NCI-H1436 treated with DMSO at 0.1 percent for 48 hours (cell line): Measurements from ENCODE around the gene CYP1A2.
"Not testable (repeated sequence)": the region's sequence is repeated elsewhere in the genome, so short reads cannot be mapped to it uniquely, and the experiment has no call there.

Experiments used
- DNase-seq: peaks from one replicate; lab custom pipeline; 2025; lab: John Stamatoyannopoulos, UW

CYP1A2 gene

DNA sequence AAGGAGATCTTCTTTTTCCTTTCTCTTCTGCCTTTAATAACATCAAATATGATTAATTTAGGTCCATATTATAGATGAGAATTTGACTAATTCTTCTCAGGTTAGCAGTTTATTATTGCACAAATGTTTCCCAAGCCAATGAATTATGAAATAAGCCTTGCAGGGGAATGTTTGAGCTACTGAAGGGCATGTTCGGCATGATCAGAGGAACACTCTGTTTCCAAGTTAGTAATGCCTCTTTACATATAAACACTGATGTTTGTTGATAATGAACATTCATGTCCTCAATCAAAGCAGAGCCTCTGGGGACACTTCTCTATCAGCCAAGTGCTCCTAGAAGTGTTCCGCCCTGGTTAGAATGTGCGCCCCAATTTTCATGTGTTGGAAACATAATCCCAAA lies 13.3 kb upstream of the CYP1A2 start:
- no peak for DNase-seq

GRCh38 chr15:74738239-74738638 lies 10.4 kb upstream of the CYP1A2 start:
- DNase-seq, result not testable (repeated sequence)

DNA sequence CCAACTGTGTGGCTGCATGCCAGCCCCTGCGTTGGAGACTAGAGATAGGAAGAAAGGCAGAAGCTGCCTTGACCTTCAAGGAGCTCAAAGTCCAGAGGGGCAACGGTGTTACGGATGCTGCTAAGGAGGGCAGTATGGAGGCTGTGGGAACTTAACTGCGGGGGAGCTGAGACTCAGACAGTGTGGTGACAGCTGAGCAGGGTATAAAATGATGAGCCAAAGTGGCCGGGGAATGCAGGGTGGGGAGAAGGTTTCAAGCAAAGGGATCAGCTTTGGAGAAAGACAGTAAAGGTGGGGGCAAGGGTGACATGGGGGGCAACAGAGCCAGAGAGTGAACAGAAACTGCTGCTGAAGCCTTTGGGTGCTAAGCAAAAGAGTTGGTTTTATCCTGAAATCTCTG lies 6.2 kb upstream of the CYP1A2 start:
- no peak for DNase-seq

DNA sequence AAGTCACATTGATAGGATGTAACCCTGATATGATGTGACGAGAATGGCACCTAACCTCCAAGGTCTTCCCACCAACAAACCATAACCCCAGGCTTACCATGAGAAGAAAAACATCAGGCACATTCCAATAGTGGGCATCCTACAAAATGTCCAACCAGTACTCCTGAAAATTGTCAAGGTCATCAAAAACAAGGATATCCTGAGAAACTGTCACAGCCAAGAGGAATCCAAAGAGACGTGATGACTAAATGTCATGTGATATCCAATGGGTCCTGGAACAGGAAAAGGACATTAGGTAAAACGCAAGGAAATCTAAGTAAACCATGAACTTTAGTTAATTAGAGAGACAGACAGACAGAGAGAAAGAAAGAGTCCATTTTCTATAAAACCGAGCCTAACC lies 2.3 kb upstream of the CYP1A2 start:
- DNase-seq, result no peak

GRCh38 chr15:74749832-74750231 lies 1.2 kb downstream of the CYP1A2 start:
- DNase-seq, result no peak

GRCh38 chr15:74750751-74751150 lies 2.1 kb downstream of the CYP1A2 start:
- DNase-seq, result no peak

DNA sequence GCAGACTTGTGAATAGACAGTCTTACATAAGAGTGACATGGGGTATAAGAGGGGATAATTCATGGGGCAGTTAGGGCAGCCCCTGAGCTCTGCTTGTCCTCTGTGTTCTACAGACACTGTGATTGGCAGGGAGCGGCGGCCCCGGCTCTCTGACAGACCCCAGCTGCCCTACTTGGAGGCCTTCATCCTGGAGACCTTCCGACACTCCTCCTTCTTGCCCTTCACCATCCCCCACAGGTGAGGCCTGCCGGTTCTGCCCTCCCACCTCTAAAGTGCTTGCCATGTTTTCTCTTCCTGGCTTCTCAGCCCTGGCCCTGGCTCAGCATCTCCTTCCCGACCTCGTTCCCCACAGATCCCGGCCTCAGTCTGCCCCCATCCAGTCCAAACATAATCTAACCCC lies 3.4 kb downstream of the CYP1A2 start:
- no peak for DNase-seq

DNA sequence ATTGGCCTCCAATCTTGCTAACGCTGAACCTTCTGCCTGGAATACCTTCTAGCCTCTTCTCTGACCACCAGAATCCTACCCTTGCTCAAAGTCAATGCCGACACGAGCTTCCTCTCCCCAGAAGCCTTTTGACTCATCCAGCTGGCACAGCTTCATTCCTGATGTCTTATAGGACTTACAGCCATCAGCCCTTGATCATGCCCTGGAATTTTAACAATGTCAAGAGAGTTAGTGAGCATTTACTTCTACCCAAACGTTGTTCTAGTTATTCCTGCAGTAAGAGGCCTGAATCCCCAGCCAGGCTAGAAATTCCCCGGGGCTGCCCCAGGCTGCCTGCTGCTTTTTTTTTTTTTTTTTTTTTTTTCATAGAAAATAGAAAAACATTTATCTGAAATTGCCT lies 3.9 kb downstream of the CYP1A2 start:
- DNase-seq, result no peak

DNA sequence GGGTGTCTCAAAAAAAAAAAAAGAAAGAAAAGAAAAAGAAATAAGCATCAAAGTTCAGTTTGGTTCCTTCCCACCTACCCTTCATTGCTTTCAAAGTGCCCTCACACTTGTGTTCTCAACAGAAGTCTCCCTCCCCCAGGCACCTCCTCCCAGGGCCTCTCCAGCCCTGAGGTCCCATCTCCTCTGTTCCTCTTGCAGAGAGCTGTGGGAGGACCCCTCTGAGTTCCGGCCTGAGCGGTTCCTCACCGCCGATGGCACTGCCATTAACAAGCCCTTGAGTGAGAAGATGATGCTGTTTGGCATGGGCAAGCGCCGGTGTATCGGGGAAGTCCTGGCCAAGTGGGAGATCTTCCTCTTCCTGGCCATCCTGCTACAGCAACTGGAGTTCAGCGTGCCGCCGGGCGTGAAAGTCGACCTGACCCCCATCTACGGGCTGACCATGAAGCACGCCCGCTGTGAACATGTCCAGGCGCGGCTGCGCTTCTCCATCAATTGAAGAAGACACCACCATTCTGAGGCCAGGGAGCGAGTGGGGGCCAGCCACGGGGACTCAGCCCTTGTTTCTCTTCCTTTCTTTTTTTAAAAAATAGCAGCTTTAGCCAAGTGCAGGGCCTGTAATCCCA lies 6.1 kb downstream of the CYP1A2 start:
- DNase-seq, result no peak

DNA sequence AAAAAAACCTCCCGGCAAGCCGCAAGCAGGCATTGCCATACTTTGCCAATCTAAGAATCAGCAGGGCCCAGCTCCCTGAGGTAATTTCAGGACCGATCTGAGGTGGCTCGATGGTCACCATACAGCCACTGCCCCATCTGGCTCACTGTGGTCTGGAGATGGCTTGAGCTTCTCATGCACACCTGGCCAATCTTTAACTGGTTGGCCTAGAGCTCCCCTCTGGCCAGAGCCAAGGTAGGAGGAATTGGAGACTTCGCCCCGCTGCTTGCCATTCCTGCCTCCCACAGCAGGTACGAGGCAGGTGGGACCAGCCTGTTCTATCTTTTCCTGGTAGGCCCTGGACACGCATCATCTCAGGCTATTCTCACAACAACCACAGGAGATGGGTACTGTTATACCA lies 10.1 kb downstream of the CYP1A2 start:
- DNase-seq, result no peak

GRCh38 chr15:74762791-74763150 lies 14.1 kb downstream of the CYP1A2 start:
- DNase-seq, result no peak

DNA sequence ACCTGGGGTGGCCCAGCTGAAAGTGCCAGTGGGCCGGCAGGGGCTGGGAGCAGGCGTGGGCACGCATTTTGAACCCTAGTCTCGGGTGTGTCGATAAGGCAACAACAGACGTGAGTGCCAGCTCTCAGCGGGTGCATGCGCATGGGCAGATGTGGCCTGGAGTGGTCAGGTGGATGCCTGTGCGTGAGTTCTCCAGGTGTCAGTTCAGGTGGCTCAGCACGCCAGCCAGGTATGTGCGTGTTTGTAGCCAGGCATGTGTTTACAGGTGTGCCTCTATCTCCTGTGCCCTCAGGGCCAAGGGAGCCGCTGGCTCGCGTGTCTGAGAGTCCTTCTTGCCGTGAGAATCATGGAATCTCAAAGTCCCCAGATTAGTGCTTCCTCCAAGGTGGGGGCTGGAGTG lies 14.8 kb downstream of the CYP1A2 start:
- DNase-seq, result no peak

GRCh38 chr15:74767167-74768098 lies 18.8 kb downstream of the CYP1A2 start:
- no peak for DNase-seq

DNA sequence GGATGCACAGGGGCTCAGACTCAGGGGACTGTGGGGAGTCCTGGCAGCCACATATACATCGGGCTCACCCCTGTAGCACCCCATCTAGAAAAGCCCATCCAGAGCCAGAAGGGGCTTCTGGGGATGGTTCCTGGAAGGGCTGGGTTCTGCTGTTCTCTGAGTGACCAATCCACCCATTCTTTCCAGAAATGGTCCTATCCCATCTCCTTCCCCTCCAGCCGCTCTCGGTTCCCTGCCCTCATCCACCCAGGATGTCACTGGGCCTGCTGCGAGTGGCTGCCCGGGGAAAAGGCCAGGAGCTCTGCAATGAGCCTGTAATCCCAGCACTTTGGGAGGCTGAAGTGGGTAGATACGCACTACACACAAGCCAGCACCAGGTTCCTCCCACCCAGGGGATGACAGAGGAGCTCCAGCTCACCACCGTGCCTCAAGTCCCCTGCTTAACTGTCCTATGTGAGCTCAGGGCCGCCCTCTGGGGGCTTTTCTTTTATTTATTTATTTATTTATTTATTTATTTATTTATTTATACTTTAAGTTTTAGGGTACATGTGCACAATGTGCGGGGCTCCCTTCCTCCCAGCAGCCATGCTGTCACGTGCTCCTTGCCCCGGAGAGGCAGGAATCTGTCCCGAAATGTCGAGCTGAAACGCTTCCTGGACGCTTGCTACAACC lies 19.6 kb downstream of the CYP1A2 start:
- no peak for DNase-seq

DNA sequence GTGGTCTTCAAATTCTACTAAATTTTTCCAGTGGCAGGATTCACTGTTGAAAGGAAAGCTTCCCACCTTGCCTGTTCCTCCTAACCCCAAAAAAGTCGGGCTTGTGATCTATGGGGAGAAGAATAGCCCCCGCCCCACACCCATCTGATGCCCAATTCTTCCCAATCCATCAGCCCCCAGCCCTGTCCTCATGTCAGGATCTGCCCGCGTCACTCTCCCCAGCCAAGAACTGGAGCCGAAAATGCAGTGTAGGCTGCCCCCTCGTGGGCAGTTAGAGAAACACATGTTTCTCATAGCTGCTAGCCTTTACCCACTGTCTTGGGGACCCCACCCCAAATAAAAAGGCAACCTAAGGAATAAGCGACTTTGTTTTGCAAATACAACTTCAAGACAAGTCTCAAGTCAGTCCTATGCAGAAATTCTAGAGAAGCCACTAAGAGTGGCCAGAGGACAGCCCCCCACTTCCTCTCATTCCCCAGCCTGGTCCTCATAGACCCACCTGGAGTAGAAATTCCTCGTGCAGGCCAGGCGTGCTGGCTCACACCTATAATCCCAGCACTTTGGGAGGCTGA lies 20.2 kb downstream of the CYP1A2 start:
- no peak for DNase-seq

- DNase-seq, result no peak
These were observed 20.9 kb downstream of the CYP1A2 start for GRCh38 chr15:74769463-74770025.

DNA sequence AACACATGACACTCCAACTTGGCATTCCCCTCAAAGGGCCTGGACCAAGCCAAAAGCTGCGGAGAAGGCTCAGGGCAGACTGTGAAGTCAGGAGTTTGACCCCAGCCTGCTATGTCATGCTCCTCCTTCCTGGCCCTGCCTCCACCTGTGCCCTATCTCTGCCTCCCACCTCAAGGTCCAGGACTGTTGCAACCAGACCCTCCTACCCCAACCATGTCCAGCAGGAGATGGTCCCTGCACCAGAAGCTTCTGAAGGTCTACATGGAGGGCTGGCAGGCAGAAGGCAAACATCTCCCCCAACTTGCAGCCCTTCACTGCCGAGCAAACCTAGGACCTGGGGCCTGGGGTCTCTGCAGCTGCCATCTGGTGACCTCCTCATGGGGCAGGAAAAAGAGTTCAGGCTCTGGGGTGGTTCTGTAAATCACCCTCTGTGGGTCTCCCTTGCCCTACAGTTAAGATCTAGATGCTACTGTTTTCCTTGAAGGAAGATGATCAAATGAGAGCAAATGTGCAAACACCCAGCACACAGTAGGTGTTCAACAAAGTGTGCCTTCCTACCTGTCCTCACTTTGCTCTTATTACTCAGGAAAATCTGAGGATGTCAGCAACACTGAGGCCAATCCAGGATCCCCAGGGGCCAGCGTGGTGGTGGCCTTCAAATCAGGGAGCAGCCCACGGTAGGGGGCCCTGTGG lies 21.7 kb downstream of the CYP1A2 start:
- no peak for DNase-seq

- no peak for DNase-seq
These were observed 24.7 kb downstream of the CYP1A2 start for GRCh38 chr15:74773329-74773728.

- DNase-seq, result no peak
These were observed 25.1 kb downstream of the CYP1A2 start for GRCh38 chr15:74773731-74774252.

GRCh38 chr15:74775132-74775562 lies 26.5 kb downstream of the CYP1A2 start:
- no peak for DNase-seq

- no peak for DNase-seq
These were observed 27.2 kb downstream of the CYP1A2 start for GRCh38 chr15:74775894-74776293.
